Sigmoid colon (tissue), 7 donors: ENCODE data around the gene FRY. TPM values are rescaled to one million over a fixed set of nuclear protein-coding genes. Genes with fewer than 3 reads are reported as not detected.

Experiments
- DNase-seq: peaks from one replicate; pipeline ENCODE4 v3.0.0-alpha.2; 2019
- H3K27ac ChIP-seq, 4 donors: fragments of 200-600 bp; sonication (generic); one replicate each; pipeline ENCODE4 v1.5.1; 2016 to 2019; ENCODE audit warnings: mild to moderate bottlenecking in 1 of 4
- H3K27me3 ChIP-seq, 3 donors: fragments of 200-600 bp; sonication (generic); one replicate each; pipeline ENCODE4 v1.5.1; 2019; ENCODE audit warnings: mild to moderate bottlenecking in 1 of 3
- H3K36me3 ChIP-seq, 4 donors: fragments of 200-600 bp; sonication (generic); one replicate each; pipeline ENCODE4 v1.5.1; 2016 to 2019
- H3K4me1 ChIP-seq, 4 donors: fragments of 200-600 bp; sonication (generic); one replicate each; pipeline ENCODE4 v1.5.1; 2017 to 2019
- H3K4me3 ChIP-seq, 4 donors: fragments of 200-600 bp; sonication (generic); one replicate each; pipeline ENCODE4 v1.5.1; 2017 to 2019; ENCODE audit warnings: mild to moderate bottlenecking in 2 of 4, moderate library complexity in 1 of 4
- H3K9me3 ChIP-seq, 4 donors: fragments of 200-600 bp in 3 of 4; sonication (generic) in 3 of 4; one replicate each; pipeline versions ENCODE4 v1.5.1 to v1.6.1; 2013 to 2019
- CTCF ChIP-seq, 4 experiments: fragments of 450-650 bp in 3 of 4; fragments of 200-600 bp in 1 of 4; IDR thresholded peaks; one replicate each; pipeline ENCODE4 v1.5.1; 2016 to 2019; ENCODE audit warnings: antibody characterized with exemption in 4 of 4, mild to moderate bottlenecking in 3 of 4, moderate library complexity in 2 of 4
- EP300 ChIP-seq, 4 donors: sonication (generic); formaldehyde crosslinking; IDR thresholded peaks; one replicate each; pipeline ENCODE4 v1.6.1; 2017; ENCODE audit warnings: antibody characterized with exemption in 4 of 4
- POLR2A ChIP-seq, 2 donors: fragments of 450-650 bp; IDR thresholded peaks; one replicate each; pipeline ENCODE4 v1.6.1; 2016; ENCODE audit warnings: antibody characterized with exemption in 2 of 2, mild to moderate bottlenecking in 2 of 2, moderate library complexity in 2 of 2
- POLR2AphosphoS5 ChIP-seq, 4 donors: sonication (generic); formaldehyde crosslinking; IDR thresholded peaks; one replicate each; pipeline ENCODE4 v1.6.1; 2017; ENCODE audit warnings: antibody characterized with exemption in 4 of 4
- WGBS, 2 donors: extraction: QIAGEN DNeasy Blood & Tissue Kit; methylation state at CpG; one replicate each; pipeline ENCODE4 v1.1.7; 2013; 5-methylcytosine and 5-hydroxymethylcytosine counted together
- intact Hi-C: fragments of 100-400 bp; cut with DNase I; formaldehyde crosslinking; loops from one replicate; pipeline ENCODE4 v1.15.1; 2023
- polyA plus RNA-seq, 3 donors: library from polyadenylated mRNA; stranded (reverse); fragments of 200-250 nt; gene quantifications; one replicate each; pipeline ENCODE4 v1.2.3, GENCODE V29; 2013
- total RNA-seq, 4 donors: library from RNA; depleted of rRNA; stranded (reverse); fragments of >200 nt; gene quantifications; one replicate each; pipeline ENCODE4 v1.1.0, GENCODE V29; 2016
- donor health status: healthy with polysubstance abuse.
- donor health status: Bipolar disorder and iron deficiency.
- donor health status: healthy.

Gene FRY
- total and polyA plus RNA-seq, 7 donors: 1.4 to 118 (median 26.7) TPM

- intact Hi-C loops: no loop called here
- Histone ChIP-seq H3K27ac (peak overlapping the region; percentile 76 to 86 (median 83)), H3K4me1 (peaks cover 0 to 37% (median 8%) of the 10 kb centered on the region in 4 donors), H3K9me3 (no peaks in the 10 kb centered on the region), H3K27me3 (no peaks in the 10 kb centered on the region), H3K4me3 (peak overlapping the region; percentile 18 to 45 (median 36)), H3K36me3 (peaks cover 0 to 18% (median 0%) of the 10 kb centered on the region in 4 donors)
- WGBS, 2 donors: 17 to 66% methylated on average over 14 of the region's 14 CpGs
- DNase-seq: no peak
- TF ChIP-seq EP300 (IDR thresholded peaks at IDR 0.05): peak in 2 of 4 donors; percentile 55 to 64
- TF ChIP-seq POLR2A (IDR thresholded peaks at IDR 0.05): no peak
- no peak for TF ChIP-seq CTCF (IDR thresholded peaks at IDR 0.05)
- TF ChIP-seq POLR2AphosphoS5 (IDR thresholded peaks at IDR 0.05): peak; percentile 39 to 65 (median 48)
Measured at GRCh38 chr13:32253911-32254399, 222.4 kb downstream of the FRY start.

GRCh38 chr13:32254416-32254815, 222.8 kb downstream of the FRY start:
- peak overlapping the region; percentile 76 to 86 (median 83) for H3K27ac ChIP-seq
- peaks cover 0 to 37% (median 8%) of the 10 kb centered on the region in 4 donors for H3K4me1 ChIP-seq
- DNase-seq: no peak
- H3K36me3 ChIP-seq: peaks cover 0 to 14% (median 0%) of the 10 kb centered on the region in 4 donors
- TF ChIP-seq POLR2AphosphoS5 (IDR thresholded peaks at IDR 0.05) (no peak), POLR2A (IDR thresholded peaks at IDR 0.05) (no peak), CTCF (IDR thresholded peaks at IDR 0.05) (no peak), EP300 (IDR thresholded peaks at IDR 0.05) (no peak)
- intact Hi-C loops: no loop called here
- peak overlapping the region; percentile 18 to 45 (median 36) for H3K4me3 ChIP-seq
- WGBS, 2 donors: 9 to 53% methylated on average over 3 of the region's 3 CpGs
- H3K9me3 ChIP-seq: no peaks in the 10 kb centered on the region
- H3K27me3 ChIP-seq: no peaks in the 10 kb centered on the region

- no peak for TF ChIP-seq CTCF (IDR thresholded peaks at IDR 0.05)
- peak in 2 of 4 donors; percentile 5 to 18 for TF ChIP-seq POLR2AphosphoS5 (IDR thresholded peaks at IDR 0.05)
- Histone ChIP-seq H3K9me3 (no peaks in the 10 kb centered on the region), H3K27ac (peak overlapping the region; percentile 76 to 86 (median 83)), H3K4me3 (peak overlapping the region; percentile 4 to 45 (median 36)), H3K4me1 (peaks cover 0 to 42% (median 10%) of the 10 kb centered on the region in 4 donors), H3K27me3 (no peaks in the 10 kb centered on the region), H3K36me3 (peaks cover 0 to 7% (median 0%) of the 10 kb centered on the region in 4 donors)
- DNase-seq: no peak
- intact Hi-C loops: no loop called here
- WGBS, 2 donors: 38 to 72% methylated on average over 10 of the region's 10 CpGs
Measured at GRCh38 chr13:32254916-32255723, 223.5 kb downstream of the FRY start.

GRCh38 chr13:32255724-32256109, 224.1 kb downstream of the FRY start:
- peak overlapping the region; percentile 76 to 86 (median 83) for H3K27ac ChIP-seq
- peaks cover 0 to 48% (median 14%) of the 10 kb centered on the region in 4 donors for H3K4me1 ChIP-seq

GRCh38 chr13:32256243-32256642, 224.7 kb downstream of the FRY start:
- Histone ChIP-seq H3K4me1 (peaks cover 0 to 54% (median 19%) of the 10 kb centered on the region in 4 donors), H3K27me3 (no peaks in the 10 kb centered on the region), H3K4me3 (peak overlapping the region in 2 of 4 donors; percentile 41 to 45), H3K9me3 (no peaks in the 10 kb centered on the region), H3K36me3 (no peaks in the 10 kb centered on the region), H3K27ac (peak overlapping the region; percentile 76 to 86 (median 83))
- DNase-seq: no peak
- TF ChIP-seq POLR2AphosphoS5 (IDR thresholded peaks at IDR 0.05) (no peak), EP300 (IDR thresholded peaks at IDR 0.05) (no peak), CTCF (IDR thresholded peaks at IDR 0.05) (no peak), POLR2A (IDR thresholded peaks at IDR 0.05) (no peak)
- intact Hi-C loops: no loop called here
- 70 to 86% methylated on average over 4 of the region's 4 CpGs for WGBS, 2 donors

More at GRCh38 chr13:32255724-32256109, 224.1 kb downstream of the FRY start:
- H3K36me3 ChIP-seq: peaks cover 0 to under 1% (median 0%) of the 10 kb centered on the region in 4 donors
- DNase-seq: no peak
- H3K9me3 ChIP-seq: no peaks in the 10 kb centered on the region
- WGBS, 2 donors: 18 to 59% methylated on average over 6 of the region's 6 CpGs
- intact Hi-C loops: no loop called here
- H3K4me3 ChIP-seq: peak overlapping the region in 3 of 4 donors; percentile 31 to 45 (median 41)
- TF ChIP-seq EP300 (IDR thresholded peaks at IDR 0.05): no peak
- peak in 2 of 4 donors; percentile 5 to 6 for TF ChIP-seq POLR2AphosphoS5 (IDR thresholded peaks at IDR 0.05)
- no peaks in the 10 kb centered on the region for H3K27me3 ChIP-seq
